GM03348 (cell line): ENCODE data around the gene TMBIM1.
"Not testable (repeated sequence)": the region's sequence is repeated elsewhere in the genome, so short reads cannot be mapped to it uniquely, and the experiment has no call there.

Source experiments
- DNase-seq: peaks from one replicate; pipeline ENCODE4 v3.0.0; 2012; ENCODE audit warnings: low spot score

The TMBIM1 gene

DNA sequence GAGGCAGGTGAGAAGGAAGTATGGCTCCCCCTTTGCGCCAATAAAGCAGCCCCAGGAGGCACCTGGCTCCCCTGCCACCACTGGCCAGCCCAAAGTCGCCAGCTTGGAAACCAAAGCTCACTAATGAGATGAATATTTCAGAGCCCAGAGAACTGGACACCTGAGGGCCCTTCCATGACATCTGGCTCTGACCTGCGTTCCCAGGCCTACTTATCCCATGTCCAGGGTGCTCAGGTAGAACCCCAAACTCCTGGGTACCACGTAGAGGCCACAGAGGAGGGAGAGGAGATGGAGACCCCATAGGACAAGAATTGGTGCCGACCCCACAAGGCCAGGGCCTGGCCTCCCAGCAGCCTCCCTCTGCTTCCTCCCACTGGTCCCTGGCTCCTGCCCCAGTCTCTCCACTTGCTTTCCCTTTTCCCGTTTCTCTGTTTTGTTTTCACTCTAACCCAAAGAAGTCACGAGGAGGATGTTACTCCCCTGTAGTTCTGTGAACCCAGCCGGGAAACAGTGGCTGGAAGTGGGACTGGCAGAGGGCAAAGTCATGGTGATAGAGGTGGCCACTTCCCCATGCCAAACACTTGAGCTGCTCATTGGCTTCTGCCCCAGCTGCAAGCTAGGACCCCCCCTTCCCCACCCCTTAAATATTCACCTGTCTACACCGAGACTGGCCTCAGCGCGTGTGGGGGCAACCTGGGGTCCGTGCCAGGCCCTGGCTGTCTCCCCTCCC is 820 bp downstream of the TMBIM1 start:
- DNase-seq: peak; percentile 51

DNA sequence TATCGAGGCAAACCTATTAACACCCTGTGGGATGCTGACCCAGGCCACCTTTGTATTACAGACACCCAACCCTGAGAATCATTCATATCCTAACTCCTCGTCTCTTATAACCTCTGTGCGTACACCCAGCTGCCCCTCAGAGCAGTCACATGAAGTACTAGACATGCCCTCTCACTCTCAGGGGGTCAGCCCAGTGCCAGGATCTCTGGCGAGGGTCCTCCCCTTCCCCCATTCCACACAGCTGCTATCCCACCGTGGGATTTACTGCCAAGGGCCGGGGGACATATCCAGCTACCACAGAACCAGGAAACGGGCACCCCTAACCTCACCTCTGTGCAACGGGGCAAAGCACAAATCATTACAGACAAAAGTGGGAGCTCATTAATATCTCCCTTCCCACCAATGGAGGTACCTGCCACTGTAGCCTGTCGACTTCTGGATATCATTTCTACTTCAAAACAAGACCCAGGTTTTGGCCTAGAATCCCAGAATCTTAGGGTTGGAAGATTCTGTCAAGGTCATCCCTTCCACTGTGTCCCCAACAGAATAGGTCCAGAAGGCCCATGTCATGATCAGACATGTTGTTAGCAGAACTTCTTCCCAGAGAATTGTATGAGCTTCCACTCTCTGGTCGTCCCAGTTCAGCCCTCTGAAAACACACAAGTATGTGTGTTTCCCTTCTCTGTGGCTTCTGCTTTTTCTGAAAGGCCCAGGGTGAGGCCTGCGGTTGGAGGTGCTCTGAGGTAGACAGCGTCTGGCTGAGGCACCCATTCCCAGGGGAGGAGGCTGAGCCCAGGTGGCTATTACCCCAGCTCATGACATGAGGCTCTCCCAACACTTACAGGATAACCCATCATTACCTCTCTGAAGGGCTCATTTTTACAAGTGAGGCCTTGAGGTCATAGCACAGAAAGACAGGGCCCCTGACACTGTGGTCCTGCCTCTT is 1.7 kb downstream of the TMBIM1 start:
- DNase-seq: no peak

DNA sequence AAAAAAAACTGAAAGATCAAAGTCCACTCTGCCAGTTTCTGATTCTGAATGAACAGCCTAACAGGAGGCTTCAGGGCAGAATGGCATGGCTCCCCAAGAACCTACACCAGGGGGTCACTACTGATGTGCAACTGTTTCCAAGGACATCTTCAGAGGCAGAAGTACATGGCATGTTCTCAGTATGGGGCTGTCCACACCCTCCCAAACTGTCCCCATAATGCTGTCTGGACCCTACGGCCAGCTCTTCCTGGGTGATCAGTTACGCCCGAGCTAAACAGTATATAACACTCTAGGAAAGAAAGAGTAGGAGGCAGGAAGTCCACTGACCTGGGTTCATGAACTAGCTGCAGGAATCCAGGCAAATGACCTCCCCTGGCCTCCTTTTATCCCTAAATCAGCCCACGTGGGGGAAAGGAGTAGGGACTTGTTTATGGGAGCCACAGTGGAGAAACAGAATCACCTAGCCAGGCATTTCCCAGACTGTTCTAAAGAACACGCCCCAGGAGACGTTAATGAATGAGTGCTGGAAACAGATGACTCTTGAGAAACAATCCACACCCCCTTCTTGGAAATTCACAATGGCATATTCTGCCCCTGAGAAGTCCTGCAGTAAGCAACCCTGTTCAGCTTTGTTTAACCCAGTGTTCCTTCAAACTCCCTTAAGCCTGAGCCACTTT is 2.5 kb downstream of the TMBIM1 start:
- DNase-seq: peak; percentile 47

DNA sequence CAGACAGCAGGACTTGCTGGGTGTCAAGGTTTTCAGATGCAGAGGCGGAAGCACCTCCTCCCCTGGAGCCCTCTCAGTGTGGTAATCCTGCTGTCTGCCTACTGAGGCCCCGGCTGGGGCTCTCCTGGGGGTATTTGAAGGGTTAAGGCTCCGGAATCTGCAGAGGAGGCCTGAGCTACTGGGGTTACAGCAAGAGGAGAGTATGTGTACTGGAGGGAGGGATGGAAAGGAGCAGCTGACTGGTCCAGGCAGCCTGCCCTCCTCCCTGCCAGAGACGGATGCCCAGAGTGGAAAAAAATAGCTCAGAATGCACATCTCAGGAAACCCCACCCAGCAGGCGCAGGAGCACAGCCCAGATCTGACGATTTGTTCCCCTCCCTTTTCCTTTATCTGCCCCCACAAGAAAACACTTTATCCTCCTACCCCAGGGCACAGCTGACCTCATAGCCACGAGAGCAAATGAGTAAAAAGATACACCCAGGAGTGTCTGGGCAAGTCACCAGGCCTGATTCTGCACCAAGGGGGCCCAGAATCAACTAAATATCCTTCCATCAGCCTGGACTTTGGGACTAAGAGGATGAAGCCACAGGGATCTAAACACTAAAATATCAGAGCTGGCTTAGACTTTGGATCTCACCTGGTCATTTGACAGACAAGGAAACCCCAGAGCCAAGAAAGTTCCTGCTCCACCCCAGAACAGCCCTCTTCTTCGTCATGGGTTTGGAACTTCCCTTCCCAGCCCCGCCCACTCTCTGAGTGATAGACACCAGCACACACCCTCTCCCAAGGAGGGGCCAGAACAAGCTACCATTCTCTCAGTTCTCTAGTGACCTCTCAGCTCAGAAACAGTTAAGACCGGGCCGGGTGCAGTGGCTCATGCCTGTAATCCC is 5.5 kb downstream of the TMBIM1 start:
- peak; percentile 91 for DNase-seq

DNA sequence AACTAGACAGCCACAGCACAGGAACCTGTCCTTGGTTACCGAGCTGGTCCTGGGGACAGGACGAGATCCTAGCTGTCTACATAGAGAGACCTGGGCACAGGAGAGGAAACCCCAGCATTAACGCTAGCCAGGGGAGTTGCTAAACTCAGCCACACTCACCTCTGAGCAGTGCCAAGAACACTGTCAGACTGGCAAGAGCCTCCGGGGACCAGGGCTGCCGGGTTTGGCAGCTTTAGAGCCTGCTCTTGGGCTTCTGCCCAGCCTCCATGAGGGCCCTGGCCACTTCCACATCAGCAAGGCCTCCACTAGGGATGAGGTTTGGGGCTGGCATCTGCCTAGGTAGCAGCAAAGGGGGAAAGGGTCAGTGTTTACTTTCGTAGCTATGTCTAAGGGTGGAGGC is 6.7 kb downstream of the TMBIM1 start:
- peak; percentile 67 for DNase-seq

DNA sequence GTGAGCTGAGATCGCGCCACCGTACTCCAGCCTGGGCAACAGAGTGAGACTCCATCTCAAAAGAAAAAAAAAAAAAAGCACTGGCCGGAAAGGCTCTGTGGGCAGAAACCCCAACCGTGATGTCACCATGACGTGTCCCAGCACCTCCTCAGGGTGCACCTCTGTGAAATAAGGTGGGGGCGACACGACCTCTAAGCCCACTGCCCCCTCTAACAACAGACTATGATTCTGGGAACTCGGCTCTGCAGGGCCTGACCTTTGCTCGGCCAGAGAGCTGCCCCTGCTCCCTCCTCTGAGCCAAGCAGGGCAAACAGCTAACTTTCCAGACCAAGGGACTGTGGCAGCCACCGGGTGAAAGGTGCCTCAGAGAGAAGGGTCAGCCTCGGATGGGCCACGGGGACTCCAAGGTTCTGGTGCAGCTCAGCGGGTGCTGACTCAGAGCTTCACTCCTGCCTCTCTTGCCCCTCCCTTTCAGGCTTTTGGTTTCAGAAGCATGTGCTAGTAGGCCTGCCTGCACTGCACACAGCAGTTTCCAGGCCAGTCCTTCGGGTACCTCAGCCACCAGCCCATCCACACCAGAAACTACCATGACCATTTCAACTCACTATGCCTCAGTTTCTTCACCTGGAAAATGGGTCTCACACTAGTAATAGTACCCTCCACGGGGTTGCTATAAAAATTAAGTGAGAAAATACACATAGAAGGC is 8.0 kb downstream of the TMBIM1 start:
- DNase-seq: peak; percentile 81

DNA sequence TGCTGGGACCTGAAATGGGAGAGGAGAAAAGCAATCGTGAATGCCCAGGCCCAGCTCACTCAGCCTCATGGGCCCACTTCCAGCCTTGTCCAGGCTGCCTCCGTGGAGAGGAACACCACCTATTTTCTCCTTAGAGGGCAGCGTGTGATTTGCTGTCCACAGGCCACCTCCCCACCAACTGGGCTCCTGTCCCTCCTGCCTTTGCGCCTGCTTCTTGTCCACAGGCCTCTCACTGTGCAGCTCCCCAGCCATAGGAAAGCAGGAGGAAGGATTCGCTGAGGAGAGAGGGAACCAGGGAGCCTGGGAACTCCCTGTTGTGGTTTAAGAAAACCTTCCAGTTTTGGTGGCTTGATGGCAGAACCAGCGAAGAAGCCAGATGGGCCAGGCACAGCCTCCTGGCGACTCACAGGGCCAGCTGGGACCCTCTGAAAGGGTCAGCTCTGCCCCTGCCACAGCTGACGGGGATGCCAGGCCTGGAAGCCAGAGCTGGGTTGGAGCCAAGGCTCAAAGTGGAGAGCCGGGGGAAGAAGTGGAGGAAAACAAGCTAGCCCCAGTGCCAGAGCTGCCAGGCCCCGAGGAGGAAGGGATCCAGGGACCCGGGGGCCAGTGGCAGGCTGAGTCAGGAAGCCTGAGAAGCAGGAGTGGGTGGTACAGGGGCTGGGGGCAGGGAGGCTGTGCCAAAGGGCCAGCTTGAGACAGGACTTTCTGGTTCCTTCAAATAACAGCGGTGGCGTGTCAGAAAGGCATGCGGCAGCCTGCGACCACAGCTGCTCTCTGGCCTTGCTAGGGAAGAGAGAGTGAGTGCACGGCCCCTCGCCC is 9.9 kb downstream of the TMBIM1 start:
- DNase-seq: no peak

DNA sequence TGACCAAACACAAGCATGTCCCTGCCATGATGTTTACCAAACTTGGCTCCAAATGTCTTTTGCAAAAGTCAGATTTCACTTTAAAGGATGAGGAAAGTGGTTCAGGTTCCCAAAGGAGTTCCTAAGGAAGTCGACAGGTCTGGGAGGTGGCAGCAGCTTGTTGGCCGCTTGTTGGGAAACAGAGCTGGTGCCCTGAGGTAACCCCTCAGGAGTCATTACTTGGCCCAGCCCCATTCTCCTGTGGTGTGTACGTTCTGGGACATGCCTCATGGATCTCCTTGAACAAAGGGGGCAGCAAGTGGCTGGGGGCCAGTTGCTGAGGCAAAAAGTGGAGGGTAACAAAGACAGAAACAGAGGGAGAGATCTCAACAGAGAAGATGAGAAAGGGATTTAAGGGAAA is 10.9 kb downstream of the TMBIM1 start:
- DNase-seq: no peak

DNA sequence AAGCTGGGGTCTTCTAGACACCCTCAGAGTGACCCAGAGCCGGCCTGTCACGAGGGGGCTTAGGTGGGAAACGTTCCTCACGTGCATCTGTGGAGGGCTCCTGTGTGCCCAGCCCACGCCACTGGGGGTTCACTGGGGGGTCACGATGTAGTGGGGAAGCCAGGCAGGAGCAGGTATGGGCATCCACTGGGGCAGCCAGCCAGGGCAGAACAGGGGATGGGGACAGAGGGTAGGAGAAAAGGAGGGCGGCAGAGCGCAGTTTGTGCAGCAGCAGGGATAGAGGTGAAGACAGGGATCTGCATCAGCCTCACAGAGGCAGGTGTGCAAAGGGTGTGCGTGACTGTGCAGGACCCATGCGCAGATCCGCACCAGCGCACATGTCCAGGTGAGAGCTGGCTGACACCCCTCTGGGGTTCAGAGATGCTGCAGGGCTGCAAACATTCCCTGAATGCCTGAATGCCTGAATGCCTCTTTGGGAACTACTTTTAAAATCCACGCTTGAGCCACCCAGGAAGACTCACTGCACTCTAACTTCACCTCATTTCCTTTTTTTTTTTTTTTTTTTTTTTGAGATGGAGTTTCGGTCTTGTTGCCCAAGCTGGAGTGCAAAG is 11.9 kb downstream of the TMBIM1 start:
- DNase-seq: no peak

DNA sequence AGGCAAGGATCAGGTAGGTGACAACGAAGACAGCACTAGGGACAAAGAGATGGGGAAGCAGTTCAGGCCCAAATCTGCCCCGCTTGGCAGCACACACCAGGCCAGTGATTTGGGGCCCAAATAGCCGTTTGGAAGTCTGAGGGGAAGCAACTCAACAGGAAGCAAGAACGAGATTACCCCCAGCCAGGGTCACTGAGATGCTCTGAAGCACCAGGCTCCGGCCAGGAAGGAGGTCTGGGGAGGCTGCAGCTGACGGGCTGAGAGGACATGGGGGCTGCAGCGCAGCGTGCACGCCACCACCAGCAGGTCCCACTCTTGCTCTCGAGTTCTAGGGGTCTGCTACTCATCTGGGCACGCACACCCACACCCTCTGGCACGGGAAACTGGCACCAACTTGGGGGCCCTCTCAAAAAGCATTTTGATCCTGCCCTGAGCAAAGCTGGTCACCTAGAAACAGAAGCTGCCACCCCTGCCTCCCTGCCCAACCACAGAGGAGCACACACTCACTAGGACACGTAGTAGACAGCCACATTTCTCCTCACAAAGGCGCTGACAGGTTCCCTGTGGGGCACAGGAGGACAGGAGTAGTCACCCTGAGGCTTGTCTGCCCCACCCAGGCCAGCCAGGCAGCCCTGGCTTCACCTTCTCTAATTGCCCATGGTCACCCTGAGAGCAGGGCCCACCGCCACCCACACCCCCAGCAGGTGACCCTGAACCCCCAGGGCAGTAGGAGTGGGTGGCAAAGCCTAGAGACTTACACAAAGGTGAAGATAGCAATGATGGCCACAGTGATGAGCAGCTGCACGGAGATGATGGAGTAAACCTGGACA is 13.6 kb downstream of the TMBIM1 start:
- no peak for DNase-seq

DNA sequence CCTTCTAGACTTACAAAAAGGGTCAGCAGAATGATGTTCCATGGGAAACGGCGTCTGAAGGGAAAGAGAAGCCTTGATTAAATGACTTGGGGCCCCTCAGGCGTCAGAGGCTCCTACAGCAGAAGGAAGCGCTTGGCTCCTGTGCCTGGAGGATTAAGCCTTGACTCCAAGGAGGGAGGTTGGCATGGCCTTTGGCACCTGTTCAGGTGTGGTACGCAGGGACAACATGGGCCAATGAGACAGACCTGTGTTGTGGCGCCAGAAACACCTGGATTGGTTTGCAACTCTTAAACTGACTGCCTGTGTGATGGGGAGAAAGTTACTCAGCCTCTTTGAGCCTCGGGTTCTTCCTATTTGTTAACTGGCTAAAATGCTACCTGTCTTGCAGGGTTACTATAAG is 14.4 kb downstream of the TMBIM1 start:
- no peak for DNase-seq

DNA sequence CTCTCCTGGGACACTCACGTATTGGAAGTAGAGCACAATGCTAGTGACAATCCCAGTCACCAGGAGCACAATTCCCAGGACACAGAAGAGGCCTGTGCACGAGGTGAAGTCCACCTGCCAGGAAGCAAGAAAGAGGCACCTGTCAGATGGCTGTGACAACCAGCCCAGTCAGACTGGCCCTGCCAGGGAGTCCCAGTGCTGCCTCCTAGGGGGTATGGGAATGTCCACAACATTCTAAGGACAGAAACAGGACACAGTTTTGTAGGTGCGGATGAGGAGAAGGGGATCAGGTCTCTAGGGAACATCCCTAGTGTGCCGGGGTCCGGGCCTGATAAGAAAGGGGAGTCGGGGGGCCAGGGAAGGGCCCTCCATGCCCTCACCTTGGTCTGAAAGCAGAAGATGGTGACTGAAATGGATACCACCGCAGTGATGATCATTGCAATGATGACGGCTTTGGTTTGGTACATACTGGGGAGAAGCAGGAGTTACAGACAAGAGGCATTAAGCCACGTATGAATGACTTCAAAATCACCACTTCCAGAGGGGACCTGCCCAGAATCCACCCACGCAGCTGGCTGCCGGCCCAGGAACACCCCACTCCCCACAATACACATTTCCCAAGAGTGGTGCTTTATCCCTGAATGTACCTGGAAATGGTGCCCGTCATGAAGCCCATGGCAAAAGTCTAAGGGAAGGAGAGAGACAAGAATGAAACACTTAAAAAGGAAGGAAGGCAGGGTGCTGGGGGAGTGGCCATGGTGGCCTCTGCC is 15.1 kb downstream of the TMBIM1 start:
- no peak for DNase-seq

DNA sequence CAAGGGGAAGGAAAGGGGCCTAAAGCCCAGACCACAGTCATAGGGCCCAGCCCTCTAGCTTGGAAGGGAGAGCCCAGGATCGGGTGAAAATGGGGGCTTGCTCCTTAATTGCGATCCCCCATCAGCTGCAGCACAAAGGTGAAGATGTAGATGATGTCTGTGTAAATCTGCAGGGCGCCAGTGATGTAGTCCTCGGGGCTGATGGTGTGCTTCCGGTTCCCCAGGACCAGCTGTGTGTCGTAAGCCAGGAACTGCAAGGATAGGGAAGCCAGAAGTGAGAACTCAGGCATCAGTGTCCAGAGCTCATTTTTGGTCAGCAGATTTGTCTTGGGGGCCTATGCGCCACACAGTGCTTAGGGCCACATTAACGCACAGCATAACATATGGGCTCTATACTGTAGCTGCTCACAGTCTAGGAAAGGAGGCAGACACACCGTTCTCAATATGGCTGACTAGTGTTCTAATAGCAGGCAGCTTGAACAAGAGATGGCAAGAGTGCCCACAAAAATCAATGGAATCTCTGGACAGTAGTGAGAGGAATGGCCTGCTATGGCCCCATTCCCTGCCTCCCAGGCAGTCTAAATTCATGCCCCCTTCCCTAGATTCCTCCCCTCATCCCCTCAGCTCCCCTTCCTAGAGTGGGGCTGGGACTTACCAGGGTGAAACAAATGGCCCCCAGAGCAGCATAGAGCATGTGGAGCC is 16.8 kb downstream of the TMBIM1 start:
- no peak for DNase-seq

DNA sequence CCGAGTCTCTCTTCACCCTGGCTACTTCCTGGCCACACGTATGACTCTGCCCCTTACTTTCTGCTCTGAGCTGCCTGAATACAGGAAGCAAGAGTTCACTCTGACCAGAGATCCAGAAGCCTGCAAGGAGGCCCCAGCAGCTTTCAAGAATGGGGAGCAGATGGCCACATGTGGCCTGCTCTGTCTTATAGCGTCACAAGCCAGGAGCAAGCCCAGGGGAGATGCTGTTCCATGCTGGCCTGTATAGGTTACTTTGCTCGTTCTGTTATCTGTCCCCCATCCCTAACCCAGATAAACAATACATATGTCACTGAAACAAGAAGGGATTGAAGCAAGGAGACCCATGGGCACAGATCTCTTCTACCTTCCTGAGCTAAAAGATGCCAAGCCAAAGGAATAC is 17.7 kb downstream of the TMBIM1 start:
- DNase-seq: no peak

DNA sequence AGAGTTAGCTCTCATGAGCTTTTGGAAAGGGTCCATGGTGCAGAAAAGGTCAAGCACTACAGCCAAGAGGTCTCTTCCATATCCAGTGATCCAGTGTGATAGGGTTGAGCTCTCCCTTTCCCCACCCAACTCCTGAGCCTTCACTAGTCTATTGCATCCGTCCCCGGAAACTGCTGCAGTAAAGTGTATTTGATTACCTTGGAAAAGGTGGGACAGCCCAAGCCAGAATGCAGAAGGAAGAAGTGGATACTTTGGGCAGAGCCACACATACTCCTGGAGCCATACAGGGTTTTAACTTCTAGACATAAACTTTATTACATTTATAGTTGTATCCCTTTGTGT is 18.4 kb downstream of the TMBIM1 start:
- no peak for DNase-seq

DNA sequence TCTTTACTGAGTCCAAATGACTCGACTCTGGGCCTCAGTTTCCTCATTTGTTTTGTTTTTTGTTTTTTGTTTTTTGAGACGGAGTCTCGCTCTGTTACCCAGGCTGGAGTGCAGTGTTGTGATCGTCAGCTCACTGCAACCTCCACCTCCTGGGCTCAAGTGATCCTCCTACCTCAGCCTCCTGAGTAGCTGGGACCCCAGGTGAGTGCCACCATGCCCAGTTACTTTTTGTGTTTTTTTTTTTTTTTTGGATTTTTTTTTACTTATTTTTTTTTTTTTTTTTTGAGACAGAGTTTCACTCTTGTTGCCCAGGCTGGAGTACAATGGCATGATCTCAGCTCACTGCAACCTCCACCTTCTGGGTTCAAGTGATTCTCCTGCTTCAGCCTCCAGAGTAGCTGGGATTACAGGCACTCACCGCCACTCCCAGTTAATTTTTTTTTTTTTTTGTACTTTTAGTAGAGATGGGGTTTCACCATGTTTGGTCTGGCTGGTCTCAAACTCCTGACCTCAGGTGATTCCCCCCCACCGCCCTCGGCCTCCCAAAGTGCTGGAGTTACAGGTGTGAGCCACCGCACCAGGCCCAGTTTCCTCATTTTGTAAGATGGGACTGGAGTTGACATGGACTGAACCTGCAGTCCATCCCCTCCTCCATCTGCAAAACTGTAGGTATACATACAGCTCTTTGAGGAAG is 18.9 kb downstream of the TMBIM1 start:
- not testable (repeated sequence) for DNase-seq
